ENCODE data around the gene MAD1L1.

DNA sequence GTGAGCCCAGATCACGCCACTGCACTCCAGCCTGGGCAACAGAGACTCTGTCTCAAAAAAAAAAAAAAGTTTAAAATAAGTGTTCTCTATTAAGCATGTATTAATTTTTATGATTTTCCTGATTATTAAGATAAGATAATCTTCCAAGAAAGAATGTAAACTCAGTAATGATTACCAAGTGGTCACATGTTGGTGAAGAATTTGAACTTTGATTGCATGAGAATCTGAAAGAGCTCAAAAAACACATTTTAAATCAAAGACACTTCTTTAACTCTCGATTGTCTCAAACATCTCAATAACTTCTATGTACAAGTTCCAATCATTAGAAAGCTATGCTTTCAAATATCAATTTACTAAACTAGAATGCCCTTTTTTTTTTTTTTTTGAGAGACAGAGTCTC is 47.7 kb upstream of the MAD1L1 start:
- TF ChIP-seq EZH2 (IDR thresholded peaks at IDR 0.05; ENCODE audit: insufficient read depth, poor library complexity, severe bottlenecking) (no peak), EZH2phosphoT487 (IDR thresholded peaks at IDR 0.05; ENCODE audit: insufficient read depth, low read depth) (no peak)
